ENCODE data around the gene ATL3.

DNA sequence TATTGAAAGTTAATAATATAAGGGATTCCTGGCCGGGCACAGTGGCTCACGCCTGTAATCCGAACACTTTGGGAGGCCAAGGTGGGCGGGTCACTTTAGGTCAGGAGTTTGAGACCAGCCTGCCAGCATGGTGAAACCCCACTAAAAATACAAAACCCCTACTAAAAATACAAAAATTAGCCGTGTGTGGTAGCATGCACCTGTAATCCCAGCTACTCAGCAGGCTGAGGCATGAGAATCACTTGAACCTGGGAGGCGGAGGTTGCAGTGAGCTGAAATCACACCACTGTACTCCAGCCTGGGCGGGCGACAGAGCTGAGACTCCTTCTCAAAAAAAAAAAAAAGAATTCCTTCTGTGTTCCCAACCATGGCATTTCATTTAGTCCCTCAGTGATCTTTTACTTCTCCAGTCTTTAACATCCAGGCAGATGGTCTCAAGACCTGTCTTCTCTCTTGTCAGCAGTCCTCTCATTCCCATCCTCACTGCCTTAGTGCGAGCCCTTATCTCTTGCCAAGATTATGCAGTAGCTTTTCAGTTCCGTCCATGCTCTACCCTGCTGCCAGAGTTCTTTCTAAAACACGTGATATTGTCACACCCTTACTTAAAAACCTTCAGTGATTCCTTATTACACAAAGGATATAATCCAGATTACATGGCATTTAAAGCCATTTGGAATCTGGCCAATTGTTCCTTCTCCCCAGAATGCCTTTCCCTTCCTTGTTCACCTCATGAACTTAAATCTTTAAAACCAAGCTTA lies 28.0 kb upstream of the ATL3 start:
- TF ChIP-seq, protein P1, sequence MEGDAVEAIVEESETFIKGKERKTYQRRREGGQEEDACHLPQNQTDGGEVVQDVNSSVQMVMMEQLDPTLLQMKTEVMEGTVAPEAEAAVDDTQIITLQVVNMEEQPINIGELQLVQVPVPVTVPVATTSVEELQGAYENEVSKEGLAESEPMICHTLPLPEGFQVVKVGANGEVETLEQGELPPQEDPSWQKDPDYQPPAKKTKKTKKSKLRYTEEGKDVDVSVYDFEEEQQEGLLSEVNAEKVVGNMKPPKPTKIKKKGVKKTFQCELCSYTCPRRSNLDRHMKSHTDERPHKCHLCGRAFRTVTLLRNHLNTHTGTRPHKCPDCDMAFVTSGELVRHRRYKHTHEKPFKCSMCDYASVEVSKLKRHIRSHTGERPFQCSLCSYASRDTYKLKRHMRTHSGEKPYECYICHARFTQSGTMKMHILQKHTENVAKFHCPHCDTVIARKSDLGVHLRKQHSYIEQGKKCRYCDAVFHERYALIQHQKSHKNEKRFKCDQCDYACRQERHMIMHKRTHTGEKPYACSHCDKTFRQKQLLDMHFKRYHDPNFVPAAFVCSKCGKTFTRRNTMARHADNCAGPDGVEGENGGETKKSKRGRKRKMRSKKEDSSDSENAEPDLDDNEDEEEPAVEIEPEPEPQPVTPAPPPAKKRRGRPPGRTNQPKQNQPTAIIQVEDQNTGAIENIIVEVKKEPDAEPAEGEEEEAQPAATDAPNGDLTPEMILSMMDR (conservative IDR thresholded peaks at IDR 0.05; ENCODE audit: low read length): no peak
- TF ChIP-seq EZH2phosphoT487 (IDR thresholded peaks at IDR 0.05; ENCODE audit: borderline replicate concordance, low read depth, low read length): no peak
